HG03066 (cell line): ENCODE results near the gene PLAU.
"Not testable (repeated sequence)": the region's sequence is repeated elsewhere in the genome, so short reads cannot be mapped to it uniquely, and the experiment has no call there.

ENCODE experiments used
- ATAC-seq: cut with Tn5 transposase; IDR thresholded peaks from one replicate; pipeline ENCODE4 v1.9.1; 2021; ENCODE audit warnings: low read depth; ENCODE audit not compliant: unreplicated experiment

The PLAU gene

DNA sequence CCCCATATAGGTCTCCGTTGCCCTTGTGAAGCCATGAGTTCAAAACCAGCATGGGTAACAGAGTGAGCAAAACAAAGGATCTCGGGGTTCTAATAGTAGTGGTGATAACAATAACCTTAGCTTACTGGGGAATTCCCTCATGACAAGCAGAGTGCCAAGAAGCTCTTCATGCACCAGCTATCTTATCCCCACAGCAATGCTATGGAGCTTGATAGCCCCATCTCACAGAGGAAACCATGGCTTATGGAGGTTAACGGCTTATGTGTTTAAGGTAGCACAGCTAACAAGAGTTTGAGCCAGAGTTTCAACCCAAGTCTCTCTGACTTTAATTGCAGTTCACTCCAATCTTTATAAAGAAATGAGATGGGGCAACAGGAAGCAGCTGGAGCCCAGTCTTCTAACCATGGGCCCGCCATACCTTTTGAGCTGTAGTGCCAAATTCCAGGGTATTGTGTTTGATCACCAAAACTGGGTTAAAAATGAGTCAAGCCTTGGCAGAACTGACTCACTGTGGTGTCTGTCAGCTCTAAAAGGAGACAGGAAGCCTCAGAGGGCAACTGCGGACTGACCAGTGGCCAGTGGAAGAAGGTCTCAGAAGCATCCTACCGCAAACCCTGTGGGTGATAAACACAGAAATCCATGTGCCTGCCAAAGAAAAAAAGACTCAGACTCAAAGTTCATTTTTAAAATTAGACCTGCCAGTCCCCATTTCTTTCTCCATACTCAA is 16.5 kb upstream of the PLAU start:
- ATAC-seq = no peak

DNA sequence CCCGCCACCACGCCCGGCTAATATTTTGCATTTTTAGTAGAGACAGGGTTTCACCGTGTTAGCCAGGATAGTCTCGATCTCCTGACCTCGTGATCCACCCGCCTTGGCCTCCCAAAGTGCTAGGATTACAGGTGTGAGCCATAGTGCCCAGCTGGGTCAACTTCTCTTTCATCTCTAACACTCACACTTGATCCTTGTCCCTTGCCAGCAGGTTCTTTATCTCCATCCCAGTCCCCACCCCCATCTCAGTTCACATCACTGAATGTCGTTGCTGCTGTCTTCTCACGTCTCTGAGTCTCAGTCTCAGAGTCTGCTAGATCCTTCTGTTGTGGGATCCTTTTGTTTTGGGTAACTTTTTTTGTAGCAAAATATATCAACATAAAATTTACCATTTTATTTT is 15.6 kb upstream of the PLAU start:
- ATAC-seq = not testable (repeated sequence)

DNA sequence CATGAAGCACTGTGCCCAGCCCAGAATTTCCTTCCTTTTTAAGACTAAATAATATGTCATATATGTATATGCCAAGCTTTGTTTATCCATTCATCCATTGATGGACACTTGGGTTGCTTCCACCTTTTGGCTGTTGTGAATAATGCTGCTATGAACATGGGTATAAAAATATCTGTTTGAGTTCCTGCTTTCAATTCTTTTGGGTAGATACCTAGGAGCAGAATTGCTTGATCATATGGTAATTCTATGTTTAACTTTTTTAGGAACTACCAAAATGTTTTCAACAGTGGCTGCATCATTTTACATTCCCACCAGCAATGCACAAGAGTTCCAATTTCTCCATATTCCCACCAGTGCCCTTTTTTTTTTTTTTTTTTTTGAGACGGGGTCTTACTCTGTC is 13.2 kb upstream of the PLAU start:
- ATAC-seq = no peak

DNA sequence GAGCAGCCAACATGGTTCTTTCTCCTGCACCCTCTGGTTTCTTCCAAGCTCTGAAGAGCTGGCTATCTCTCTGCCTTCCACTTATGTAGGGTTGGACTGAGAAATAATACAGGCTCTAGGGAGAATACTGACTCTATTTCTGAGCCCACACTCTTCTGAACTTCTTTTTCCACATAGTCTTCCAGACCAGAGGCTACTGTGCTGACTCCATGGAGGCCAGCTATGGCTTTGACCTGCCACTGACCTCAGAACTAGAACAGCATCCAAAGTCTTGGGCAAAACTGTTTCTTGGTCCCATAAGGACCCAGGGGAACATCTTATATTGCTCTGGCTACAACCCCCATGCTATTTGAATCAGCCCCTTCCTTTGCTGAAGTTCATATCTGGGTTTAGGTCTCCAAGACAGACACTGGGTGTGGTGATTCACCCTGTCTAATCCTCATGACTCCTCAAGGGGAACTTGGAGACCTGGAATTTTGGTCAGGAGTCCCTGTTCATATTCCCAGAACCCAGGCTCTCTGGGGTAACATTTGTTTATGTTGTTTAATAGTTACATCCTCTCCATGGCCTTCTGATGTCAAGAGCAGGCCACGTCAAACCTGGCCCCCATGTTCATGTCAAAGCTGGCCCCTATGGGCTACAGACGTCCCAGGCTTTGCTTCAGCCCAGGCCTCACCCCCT is 12.1 kb upstream of the PLAU start:
- no peak for ATAC-seq

DNA sequence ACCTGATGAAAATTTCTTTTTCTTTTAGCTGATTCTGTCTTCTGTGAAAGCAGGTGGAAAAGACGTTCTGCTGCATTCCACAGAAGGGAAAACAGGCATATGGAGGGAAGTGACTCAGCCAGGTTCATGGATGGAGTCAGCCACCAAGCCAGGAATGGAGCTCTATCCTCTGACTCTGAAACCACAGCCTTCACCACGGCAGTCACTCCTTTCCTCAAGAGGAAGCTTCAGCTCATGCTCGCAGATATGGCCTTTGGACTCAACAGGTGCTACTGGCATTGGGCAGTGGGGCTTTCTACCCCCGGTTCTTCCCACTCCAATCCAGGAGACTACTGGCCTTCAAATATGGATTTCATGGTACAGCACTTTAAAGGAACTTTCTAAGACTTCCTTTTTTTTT is 11.5 kb upstream of the PLAU start:
- no peak for ATAC-seq

DNA sequence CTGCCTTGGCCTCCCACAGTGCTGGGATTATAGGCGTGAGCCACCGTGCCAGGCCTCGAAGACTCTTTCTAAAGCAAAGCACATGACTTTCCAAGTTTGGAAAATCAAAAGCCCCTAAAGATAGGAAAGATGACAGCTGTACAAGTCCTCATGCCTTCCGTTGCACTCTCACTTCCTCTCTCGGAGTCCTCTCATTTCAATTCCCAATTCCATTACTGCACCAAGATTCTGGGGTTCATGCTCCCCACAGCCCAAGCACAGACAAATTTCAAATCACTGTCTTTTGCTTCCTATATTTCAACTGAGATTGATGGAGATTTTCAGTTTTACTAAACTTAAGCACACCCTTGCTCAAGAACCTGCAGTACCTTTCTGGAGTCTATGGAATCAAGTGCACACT is 10.9 kb upstream of the PLAU start:
- no peak for ATAC-seq

DNA sequence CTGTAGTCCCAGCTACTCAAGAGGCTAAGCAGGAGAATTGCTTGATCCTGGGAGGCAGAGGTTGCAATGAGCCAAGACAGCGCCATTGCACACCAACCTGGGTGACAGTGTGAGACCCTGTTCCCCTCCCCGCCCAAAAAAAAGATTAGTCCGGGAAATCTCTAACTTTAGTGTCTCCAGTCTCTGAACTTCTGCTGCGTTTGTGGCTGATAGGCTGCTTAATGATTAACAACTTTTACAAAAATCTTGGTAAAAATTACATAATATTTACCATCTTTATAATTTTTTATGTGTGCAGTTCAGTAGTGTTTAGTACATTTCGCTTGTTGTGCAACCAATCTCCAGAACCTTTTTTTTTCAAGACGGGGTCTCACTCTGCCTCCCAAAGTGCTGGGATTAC is 9.7 kb upstream of the PLAU start:
- no peak for ATAC-seq

DNA sequence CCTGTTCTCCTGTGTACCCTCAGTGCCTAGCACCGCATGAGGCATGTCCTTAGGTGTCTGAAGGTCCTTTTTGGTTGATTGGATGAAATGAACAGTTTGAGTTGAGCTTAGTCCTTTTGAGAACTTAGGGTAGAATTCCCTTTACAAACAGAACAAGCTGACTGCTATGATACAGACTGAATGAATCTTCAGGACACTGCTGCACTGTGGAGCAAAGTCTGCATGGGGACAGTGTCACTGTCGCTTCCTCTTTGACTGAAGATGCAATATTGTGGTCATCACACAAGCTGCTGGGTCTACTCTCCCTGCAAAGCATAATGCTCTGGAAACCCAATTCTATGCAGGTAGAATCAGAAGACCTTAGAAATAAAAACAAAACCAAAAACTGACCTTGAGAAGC is 8.6 kb upstream of the PLAU start:
- ATAC-seq = no peak

DNA sequence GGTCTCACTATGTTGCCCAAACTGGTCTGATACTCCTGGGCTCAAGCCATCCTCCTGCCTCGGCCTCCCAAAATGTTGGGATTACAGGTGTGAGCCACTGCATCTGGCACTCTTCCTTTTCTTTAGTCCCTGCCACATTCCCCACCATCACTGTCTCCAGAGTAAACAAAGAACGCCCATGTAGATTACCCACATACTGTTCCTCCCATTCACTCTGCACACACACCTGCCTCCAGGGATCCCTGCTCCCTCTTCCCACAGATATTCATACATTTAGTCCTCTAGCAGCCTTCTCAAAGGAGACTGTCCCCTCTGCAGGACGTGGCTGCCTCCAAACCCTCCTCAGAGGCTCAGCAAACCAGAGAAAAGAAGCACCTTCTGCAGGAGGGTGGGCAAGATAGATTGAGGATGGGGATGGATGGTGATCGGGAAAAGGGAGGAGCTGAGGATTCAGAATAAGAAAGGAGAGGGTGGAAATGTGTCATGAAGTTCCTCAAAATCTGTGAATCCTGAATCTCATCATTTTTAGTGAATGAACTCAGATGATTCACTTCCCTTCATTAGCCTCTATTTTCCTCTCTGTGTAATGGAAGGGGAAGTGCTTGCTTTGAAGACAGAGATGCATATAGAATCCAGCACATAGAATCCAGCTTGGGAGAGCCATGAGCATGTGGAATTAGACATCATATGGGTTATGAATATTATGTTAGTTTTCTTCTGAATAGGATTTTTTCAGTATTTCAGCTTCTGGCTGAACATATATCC is 5.5 kb upstream of the PLAU start:
- ATAC-seq = no peak

DNA sequence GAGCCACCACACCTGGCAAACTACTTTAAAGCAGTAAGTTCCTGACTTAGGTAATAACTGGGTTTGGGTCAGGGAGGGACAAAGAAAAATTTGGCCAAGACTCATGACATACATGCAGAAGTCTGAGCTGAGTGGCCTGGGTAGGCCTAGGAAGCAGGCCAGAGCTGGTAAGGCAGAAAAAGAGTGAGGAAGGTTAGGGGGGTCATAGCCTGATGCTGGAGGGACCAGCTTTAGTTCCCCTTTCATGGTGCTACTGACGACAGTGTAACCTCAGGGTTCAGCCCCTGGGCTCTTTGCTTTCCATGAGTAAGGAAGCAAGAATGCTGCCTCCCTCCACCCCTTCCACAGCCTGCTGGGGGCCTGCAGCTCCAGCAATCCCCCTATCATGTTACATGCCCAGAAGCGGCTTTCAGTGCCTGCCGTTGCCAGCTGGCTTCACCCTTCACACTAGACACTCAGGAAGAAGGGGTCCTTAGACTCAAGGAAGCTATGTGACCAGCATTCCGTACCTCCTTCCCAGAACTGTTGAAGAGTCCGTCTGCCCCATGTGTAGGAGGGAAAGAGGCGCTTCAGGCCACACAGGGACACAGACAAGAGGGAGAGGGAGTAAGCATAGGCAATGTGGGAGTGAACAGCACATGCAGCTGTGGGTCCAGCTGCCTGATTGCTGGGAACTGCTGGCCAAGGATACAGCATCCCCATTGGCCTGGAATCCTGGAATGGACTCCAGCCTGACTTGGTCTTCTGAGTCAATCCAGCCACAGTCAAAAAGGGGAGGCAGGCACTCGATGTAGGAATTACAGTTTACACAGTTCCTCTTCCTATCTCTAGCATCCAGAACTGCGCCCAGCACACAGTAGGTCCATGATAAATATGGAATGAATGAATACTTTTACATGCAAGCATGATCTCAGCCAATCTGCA is 4.1 kb upstream of the PLAU start:
- ATAC-seq = no peak

DNA sequence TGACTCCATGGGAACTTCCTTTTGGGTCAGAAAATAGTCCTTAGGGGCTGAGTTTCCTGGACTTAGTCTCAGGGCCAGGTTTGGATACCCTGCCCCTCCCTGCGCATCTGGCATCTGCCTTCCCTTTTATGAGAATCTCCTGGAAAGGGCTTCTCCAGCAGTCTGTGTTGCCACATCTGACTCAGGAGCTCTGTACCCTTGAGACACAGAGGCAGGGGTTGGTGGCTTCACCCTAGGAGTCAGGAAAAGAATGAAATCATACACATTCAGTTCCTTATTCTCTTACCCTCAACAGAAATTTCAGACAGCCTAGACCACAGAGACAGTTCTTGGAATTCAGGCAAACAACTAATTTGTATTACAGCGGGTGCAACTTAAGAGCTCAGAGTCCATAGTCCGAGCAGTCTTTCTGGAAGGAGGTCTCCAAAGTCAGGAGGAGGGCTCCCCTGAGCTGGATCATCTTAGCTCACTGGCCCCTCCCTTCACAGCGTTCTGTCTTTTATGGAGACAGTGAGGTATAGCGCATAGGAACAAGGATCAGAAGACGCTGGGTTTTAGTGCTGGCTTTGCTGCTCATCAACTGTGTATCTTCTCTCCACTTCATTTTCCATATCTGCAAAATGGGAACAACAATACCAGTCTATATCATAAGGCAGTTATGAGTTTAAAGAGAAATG is 3.0 kb upstream of the PLAU start:
- ATAC-seq = no peak

DNA sequence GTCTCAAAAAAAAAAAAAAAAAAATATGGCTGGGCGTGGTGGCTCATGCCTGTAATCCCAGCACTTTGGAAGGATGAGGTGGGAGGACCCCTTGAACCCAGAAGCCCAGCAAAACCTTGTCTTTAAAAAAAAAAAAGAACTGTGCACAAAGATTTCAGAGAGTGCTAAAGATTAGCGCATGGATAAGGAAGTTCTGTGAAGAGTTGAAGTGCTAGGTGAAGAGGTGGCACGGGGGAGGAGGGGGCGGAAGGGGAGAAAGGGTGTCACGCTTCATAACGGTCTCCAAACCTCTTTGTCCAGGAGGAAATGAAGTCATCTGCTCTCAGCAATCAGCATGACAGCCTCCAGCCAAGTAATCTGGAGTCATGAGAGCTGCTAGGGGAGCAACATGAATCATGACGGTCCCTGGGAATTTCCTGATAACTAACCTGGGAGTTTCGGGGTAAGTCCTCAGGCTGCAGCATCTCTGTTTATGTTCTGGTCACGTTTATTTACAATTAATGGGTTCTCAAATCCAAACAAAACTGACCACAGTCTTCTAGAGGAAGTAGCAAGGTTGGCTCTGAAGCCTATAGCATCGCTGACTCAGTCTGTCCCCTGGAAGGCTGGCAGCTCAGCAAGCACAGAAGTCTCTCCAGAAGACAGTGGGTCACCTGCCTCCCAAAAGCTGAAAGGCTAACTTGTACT is 1.9 kb upstream of the PLAU start:
- no peak for ATAC-seq

DNA sequence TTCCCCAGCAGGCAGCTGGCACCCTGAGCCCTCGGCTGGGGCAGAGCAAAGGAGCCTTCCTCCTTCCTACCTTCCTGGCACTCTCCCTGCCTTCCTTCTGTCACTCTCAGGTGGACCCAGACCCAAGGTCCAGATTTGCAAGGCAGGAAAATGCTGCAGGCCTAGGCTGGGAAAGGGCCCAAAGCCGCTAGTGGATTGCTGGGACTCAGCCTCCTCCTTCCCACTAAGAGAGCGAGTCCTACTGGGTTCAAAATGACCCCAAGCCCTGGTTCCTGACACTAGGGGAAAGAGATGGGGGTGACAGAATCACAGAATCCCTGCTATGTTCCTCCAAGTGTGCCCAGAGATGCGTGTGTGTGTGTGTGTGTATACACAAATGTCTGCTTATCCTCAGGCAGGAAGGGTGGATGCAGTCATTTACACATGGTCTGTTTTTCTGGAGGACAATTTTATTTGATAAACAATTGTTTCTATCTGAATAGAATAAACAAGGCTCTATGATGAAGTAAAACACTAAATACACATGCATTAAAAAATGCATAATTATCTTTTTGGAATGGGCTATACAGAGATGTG is 1.3 kb upstream of the PLAU start:
- no peak for ATAC-seq

DNA sequence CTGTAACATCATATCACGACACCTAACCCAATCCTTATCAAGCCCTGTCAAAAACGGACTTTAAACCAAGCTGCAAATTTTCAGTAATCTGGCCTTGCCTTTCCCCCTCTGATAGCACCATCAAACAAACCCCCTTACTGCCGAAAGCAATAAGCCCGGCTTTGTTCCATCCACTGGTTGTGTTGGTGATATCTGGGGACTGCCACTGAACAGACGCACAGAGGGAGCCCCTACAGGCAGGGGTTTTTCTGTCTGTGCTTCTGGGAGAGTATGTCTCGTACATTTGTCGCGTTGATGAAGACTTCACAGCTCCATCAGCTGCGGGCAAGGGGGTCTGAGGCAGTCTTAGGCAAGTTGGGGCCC is 550 bp upstream of the PLAU start:
- peak; percentile 7 for ATAC-seq

DNA sequence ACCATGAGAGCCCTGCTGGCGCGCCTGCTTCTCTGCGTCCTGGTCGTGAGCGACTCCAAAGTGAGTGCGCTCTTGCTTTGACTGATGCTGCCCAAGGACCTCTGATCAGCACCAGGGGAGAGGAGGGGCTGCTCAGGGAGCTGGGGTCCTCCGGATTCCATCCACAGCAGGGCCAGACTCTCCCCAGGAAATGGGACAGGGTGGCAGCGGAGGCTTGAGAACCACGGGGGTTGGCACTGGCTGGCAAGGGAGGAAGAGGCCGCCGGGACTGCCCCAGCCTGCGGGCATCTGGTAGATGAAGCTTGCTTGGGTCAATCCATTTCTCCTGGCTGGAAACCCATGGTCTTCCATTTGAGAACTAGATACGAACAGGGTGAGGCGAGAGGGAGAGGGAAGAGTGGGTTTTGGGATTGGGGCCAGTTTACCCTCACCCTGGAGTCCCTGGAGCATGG is 647 bp downstream of the PLAU start:
- no peak for ATAC-seq

DNA sequence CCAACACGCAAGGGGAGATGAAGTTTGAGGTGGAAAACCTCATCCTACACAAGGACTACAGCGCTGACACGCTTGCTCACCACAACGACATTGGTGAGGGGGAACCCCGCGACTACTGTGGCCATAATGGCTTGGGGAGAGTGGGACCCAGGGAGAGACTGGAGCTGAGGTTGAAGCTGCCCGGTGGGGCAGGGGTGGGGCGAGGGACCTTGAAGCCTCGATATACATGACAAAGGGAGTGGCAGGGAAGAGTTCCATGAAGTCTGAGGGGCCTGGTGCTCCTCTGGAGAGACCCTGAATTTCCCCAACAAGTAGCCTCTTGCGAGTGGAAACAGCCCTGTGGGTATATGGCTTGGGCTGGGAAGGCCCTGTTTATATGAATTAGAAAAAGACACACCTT is 3.1 kb downstream of the PLAU start:
- ATAC-seq = no peak

DNA sequence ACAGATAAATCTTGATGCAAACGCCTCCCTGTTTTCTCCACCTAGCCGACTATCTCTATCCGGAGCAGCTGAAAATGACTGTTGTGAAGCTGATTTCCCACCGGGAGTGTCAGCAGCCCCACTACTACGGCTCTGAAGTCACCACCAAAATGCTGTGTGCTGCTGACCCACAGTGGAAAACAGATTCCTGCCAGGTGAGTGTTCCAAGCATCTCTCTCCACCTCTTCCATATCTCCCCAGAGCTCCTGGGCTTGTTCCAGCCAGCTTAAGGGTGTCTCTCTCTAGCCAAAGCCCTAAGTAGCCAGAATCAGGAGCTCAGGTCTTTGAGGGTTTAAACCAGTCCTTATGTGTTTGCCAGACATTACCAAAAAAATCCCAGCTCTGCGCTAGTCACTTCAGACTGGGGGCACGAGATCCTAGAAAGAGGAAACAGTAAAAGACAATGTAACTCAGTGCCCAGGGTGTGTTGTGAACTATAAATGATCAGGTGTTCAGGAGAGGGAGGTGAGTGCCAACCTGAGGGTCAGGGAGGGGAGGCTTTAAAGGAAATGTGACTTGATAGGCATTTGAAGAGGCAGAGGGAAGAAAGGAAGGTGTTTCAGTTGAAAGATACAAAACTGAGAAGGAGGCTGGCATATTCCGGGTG is 4.4 kb downstream of the PLAU start:
- ATAC-seq = no peak

DNA sequence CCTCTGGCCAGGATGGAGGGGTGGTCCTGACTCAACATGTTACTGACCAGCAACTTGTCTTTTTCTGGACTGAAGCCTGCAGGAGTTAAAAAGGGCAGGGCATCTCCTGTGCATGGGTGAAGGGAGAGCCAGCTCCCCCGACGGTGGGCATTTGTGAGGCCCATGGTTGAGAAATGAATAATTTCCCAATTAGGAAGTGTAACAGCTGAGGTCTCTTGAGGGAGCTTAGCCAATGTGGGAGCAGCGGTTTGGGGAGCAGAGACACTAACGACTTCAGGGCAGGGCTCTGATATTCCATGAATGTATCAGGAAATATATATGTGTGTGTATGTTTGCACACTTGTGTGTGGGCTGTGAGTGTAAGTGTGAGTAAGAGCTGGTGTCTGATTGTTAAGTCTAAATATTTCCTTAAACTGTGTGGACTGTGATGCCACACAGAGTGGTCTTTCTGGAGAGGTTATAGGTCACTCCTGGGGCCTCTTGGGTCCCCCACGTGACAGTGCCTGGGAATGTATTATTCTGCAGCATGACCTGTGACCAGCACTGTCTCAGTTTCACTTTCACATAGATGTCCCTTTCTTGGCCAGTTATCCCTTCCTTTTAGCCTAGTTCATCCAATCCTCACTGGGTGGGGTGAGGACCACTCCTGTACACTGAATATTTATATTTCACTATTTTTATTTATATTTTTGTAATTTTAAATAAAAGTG is 6.0 kb downstream of the PLAU start:
- no peak for ATAC-seq
